NCI-H1436 (cell line): ENCODE data around the gene C10orf53.

ENCODE experiments used
- DNase-seq: peaks from one replicate; lab custom pipeline; 2025; lab: John Stamatoyannopoulos, UW

C10orf53 gene

DNA sequence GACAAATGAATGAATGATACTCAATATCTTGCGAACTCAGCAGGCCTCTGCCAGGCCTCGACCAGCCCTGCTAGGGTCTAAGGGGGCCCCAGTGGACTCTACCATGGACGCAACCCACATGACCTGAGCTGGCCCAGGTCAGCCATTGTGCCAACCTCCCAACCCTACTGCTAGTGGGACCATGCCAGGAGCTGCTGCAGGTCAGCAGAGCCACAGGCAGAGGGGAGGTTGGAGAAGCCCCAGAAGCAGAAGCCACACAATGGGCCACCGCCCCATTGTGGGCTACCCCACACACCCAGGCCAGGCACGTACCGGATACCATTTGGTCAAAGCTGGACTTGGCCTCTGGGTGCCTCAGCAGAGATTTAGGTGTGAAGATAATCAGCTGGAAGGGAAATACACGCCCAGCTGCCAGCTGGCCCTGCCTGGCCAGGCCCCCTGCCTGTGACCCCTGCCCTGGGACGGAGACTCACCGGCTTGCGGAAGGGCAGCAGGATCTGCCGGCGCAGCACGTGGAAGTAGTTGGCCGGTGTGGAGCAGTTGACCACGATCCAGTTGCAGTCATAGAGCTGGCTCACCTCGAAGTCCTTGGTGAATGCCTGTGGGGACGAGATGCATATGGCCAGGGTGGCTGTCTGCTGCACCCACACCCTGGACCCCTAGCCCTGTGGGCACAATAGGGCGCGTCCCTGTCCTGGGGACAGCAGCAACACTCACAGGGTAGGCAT lies 58.2 kb downstream of the C10orf53 start:
- no peak for DNase-seq

DNA sequence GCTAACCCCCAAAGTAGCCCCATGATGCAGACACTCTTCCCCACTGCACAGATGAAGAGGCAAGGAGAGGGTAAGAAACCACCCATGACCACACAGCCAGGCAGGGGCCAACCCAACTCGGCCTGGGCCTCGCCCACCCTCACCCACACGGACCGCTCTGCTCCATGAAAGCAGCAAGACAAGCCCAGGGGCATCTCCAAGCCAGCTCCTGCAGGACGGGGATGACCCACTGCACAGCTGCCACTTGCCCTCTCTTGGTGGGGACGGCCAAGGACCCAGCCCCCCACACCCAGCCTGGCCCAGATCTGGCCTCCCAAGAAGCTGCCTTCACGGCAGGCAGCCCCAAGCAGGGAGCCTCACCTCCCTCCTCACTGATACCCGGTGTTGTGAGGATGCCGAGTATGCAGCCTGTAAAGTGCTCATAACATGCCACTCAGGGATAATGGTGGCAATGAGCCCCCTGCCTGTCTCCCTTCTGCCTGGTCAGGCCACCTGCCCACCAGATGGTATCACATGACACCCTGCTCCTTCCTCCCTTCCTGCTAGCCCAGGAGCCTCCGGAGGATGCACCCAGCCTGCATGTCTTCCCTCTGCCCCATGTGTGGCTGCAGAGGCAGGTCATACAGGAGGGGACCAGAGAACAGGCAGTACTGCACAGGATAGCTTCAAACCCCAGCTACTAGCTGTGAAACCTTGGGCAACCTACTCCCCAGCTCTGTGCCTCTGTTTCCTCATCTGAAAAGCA lies 59.3 kb downstream of the C10orf53 start:
- DNase-seq: no peak

DNA sequence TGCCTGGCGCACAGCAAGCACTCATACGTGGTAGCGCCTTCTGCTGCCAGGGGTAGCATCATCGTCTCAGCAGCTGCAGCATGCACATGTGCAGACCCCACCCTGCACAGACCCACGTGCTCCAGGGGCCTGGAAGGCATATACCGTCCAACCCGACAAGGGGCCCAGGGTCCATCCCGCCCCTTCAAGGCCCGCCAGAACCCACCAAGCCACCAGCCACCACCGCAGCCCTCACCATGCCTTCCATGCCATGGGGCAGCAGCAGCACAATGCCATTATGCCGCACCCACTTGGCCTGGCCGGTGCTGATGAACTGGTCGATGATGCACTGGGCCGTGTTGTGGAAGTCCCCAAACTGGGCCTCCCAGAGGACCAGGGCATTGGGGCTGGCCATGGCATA lies 60.0 kb downstream of the C10orf53 start:
- DNase-seq: no peak

DNA sequence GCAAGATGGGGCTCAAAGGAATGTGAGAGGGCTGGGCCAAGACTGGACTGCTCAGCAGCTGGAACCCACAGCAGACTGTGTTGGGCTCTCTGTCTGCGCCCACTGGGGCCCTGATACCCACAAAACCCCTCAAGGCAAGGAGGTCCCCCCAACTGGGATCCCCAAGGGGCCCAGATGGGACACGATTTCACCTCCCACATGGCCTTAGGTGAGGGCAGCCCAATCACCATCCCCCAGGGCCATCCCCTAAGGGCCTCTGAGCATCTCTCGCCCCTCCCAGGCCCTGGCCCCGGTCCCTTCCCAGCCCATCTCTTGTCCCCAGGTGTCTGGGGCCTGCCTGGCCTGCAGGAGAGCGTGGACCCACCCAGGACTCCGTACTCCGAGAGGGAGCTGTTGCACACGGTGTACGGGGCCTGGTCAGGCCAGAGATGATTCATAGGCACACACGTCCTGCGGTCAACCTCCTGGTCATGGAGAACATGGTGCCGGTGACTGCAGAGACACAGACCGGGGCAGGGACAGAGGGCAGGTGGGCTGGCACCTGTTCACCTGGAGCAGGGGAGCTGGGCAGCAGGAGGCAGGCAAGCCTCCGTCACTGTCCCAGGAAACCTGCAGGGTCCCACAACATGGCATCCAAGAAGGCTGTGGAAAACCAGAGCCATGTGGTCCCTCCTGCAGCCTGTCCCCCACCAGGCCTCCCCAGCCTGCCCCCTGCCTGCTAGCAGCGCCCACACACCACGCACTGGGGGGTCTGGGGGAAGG lies 61.1 kb downstream of the C10orf53 start:
- no peak for DNase-seq

DNA sequence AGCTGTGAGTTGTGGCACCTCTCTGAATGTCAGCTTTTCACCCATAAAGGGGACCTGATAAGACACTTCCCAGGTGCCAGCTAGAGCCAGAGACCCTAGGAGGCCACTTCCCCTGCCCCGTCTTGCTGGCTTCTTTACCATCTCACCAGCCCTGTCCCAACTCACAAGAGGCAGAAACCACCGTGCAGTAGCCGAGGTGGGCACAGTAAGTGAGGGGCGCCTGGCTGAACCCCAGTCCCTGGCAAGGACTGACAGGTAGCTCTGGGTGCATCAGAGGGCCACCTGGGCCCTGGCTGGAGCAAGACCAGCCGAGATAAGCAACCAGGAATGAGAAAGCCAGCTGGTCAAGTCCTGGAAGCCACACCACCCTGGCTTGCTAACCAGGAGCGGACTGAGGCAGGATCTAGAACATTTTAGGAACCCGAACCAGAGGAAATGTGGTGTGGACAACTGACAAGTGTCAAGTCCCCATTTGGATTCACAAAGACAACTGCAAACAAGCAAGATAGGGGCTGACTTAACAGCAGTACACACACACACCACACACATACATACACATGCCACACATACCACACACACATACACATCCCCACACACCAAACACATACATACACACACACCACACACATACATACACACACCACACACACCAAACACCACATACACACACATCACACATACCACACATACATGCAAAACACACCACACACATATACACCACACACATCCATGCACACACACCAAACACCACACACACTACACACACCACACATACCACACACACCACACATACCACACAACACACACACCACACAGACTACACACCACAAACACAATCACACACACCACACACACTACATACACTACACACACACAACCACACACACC lies 61.9 kb downstream of the C10orf53 start:
- DNase-seq: no peak

DNA sequence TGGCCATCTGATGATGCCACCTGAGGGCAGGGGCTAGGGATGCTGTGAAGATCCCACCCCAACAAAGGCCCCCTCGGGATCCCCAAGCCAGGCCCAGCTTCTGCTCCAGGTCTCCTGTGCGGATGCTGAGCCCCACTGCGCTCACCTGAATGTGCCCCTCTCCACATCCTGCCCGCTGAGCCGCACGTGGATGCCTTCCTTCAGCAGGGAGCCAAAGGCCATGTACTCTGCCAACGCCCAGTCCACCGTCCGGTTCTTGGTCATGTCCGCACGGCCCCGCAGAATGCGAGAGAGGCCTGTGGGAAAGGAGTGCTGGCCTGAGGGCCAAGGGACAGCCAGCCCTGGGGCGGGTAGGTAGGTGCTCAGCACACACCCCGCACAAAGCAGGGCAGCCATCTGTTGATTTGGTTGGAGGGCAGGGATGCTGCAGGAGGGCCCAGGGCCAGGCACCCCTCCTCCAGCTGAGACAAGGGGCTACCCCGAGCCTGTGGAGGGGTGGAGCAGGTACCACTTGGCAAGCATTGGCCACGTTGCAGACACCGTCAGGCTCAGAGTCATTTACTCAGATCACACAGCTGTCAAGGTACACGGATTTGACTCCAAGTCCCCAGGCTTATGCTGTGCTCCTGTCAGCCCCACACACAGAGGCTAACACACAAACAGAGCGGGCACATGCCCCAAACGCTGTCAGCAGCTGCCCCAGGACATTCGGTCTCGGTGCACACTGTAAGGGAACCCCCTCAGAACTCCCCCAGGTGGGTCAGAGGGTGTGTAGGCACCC lies 63.4 kb downstream of the C10orf53 start:
- DNase-seq: no peak

DNA sequence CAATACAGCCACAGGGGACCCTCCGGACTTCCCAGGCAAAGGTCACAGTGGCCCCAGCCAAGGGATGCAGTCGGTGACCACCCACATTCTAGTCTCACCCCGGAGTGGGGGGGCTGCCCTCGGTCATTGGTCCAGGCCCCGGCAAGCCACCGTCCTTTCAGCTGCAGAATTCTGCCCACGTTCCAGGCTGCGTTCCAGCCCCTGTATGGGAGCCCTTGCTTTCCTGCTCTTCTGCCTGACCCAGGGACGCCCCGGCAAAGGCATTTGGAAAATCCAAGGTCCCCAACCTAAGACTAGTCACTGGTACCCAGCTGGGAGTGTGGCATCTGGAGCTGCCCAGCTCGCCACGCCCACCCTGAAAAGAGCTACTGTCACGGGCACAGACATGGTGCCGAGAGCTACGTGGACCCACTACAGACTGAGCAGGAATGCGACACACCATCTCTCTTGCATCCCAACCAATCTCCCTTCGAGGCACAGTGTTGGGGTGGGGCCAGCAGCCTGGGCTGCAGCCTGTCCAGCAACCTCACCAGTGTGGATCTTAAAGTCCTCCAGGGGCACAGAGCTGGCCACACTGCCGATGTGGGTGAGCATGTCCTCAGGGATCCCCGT lies 64.1 kb downstream of the C10orf53 start:
- DNase-seq: no peak

DNA sequence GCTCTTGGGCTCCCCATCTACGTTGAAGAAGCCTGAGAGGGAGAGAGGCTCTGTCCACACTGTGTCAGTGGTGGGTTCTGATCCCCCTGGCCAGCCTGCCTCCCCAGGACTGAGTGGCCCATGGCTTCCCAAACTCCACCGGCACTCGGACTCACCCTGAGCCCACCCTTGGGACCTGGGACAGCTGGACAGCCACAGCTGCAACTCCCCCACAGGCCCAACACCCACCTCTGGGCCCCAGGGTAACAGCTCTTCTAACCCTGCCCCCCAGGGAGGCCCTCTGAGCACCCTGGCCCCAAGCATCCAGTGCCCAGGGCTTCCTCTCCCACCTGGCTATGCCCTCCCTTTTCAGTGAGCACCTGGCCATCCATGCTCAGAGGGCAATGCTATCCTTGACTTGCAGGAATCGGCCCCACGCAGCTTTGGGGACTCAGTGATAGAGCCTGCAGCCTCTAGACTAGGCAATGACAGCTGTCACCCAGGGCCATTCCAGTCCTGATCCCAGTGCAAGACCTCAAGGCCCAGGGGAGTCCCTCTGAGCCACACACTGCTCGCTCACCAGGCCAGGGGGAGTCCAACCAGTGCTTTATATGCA lies 64.7 kb downstream of the C10orf53 start:
- DNase-seq: no peak

DNA sequence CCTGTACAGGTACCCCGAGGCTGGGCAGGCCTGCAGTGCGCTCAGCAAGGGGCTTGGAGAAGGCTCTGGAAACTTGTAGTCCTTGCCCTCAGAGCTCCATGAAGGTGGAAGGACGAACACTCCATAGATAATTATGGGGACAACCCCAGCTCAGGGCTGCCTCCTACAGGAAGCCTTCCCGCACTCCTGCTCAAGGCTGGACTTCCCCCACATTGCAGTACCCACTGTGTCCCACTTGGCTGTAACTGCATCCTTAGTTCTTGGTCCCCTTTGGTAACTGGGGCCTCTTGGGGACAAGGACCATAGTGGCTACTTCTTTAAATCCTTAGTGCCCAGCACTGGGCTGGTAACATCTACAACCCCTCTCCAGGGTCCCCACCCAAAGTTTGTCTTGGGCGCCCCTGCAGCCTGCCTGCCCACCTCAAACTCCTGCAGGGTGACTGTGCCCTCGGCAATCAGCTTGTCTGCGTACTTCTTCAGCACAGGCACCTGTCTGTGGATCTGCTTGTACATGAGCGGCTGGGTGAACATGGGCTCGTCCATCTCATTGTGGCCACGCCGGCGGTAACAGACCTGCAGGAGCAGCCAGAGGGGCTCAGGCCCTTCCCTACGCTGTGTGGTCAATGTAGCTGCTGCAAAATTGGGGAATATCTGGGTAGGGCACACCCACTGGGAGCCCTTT lies 65.6 kb downstream of the C10orf53 start:
- DNase-seq: no peak

DNA sequence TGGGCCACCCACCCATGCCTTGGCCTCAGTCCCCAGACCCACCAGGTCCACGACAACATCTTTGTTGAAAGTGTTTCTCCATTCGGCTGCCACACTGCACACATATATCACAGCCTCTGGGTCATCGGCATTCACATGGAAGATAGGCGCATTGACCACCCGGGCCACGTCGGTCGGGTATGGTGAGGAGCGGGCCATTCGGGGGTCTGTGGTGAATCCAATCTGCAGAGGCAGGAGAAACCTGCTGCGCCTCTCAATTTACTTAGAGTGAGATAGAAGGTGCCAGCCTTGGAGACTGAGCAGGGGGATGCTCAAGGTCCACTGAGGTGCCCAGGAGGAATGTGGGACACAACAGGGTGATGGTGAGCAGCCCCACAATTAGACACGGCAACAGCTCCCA lies 66.3 kb downstream of the C10orf53 start:
- DNase-seq: no peak

DNA sequence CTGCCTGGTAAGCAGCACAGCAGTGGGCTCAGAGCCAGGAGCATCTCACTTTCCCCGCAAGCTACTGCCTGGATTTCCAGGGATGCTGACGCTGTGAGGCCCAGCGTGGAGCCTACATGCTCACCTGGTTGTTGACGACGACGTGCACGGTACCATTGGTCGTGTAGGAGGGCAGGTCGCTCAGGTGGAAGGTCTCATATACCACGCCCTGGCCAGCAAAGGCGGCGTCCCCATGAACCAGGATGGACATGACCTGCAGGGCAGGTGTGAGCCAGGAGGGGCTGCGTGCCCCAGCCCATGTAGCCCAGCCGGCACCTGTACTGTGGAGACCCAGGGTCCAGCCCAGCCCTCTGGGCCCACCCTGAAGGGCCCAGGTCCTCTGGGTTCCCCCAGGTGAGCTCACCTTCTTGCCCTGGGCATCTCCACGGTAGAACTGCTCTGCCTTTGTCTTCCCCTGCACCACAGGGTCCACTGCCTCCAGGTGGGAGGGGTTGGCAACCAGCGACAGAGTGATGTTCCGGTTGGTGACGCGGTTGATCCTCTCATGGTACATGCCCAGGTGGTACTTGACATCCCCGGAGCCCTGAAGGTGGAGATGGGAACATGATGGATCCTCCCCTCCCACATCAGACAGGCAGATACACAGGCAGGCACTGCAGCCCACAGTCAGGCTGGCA lies 67.3 kb downstream of the C10orf53 start:
- no peak for DNase-seq
